AG04450 (cell line): ENCODE results near the gene SLC18A2. TPM values are rescaled to one million over a fixed set of nuclear protein-coding genes. Genes with fewer than 3 reads are reported as not detected.

ENCODE experiments used
- CTCF ChIA-PET: fragments of 300-600, 350-600 bp; formaldehyde crosslinking; extraction: SDS; loops from one replicate; lab custom pipeline; 2022; ENCODE audit warnings: antibody characterized with exemption, inconsistent platforms; lab: Charles Lee
- POLR2A ChIA-PET: fragments of 350-600 bp; formaldehyde crosslinking; extraction: SDS; loops from one replicate; lab custom pipeline; 2021; ENCODE audit warnings: antibody characterized with exemption, inconsistent platforms; lab: Yijun Ruan, JAX
- DNase-seq: peaks from one replicate; pipeline ENCODE4 v3.0.0-alpha.2; 2011; ENCODE audit warnings: low read depth, low spot score
- H3K27ac ChIP-seq: one replicate; pipeline ENCODE4 v1.5.1; 2012; ENCODE audit warnings: low read depth, low read length, control low read depth
- H3K27me3 ChIP-seq: one replicate; pipeline ENCODE4 v1.6.0; 2012; ENCODE audit warnings: low read length; ENCODE audit not compliant: control insufficient read depth, insufficient read depth
- H3K4me3 ChIP-seq: 2 replicates; pipeline ENCODE4 v1.5.1; 2011; ENCODE audit warnings: mild to moderate bottlenecking, low read depth, low read length, control low read depth
- H3K9me3 ChIP-seq: 2 replicates; pipeline ENCODE4 v1.5.1; 2012; ENCODE audit warnings: low read length; ENCODE audit not compliant: control insufficient read depth, insufficient read depth
- polyA plus RNA-seq: library from polyadenylated mRNA; depleted of rRNA; stranded (reverse); fragments of >200 nt; gene quantifications from 2 replicates; pipeline ENCODE4 v1.2.3, GENCODE V29; 2011
- TF ChIP-seq, protein P1 (sequence below): IDR thresholded peaks from 2 replicates; pipeline ENCODE4 v1.5.1; 2011; ENCODE audit warnings: low read depth, low read length, control low read depth, inconsistent platforms

The SLC18A2 gene
- polyA plus RNA-seq, 1 experiment = 0.01 TPM

DNA sequence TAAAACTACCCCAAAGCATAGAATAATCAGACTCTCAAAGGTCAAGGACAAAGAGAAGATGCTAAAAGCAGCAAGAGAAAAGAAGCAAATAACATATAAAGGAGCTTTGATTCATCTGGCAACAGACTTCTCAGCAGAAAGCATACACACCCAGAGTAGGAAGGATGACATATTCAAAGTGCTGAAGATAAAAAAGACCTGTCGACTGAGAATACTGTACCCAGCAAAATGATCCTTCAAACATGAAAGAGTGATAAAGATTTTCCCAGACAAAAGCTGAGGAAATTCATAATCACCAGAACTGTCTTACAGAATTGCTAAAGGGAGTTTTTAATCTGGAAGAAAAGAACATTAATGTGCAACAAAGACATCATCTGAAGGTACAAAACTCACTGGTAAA lies 28.7 kb upstream of the SLC18A2 start:
- CTCF ChIA-PET = interaction anchor here (1.8 kb wide), 1 partner anchor 107 kb away, joined by 10 read pairs; no protein-coding TSS in a partner anchor
- DNase-seq = no peak
- Histone ChIP-seq H3K9me3 (no peaks in the 10 kb centered on the region; the same call in 1 of the 2 replicates), H3K4me3 (no peak overlapping the region), H3K27ac (no peak overlapping the region), H3K27me3 (peaks cover 8% of the 10 kb centered on the region)
- TF ChIP-seq, protein P1, sequence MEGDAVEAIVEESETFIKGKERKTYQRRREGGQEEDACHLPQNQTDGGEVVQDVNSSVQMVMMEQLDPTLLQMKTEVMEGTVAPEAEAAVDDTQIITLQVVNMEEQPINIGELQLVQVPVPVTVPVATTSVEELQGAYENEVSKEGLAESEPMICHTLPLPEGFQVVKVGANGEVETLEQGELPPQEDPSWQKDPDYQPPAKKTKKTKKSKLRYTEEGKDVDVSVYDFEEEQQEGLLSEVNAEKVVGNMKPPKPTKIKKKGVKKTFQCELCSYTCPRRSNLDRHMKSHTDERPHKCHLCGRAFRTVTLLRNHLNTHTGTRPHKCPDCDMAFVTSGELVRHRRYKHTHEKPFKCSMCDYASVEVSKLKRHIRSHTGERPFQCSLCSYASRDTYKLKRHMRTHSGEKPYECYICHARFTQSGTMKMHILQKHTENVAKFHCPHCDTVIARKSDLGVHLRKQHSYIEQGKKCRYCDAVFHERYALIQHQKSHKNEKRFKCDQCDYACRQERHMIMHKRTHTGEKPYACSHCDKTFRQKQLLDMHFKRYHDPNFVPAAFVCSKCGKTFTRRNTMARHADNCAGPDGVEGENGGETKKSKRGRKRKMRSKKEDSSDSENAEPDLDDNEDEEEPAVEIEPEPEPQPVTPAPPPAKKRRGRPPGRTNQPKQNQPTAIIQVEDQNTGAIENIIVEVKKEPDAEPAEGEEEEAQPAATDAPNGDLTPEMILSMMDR = no peak
- POLR2A ChIA-PET = no interaction called here

DNA sequence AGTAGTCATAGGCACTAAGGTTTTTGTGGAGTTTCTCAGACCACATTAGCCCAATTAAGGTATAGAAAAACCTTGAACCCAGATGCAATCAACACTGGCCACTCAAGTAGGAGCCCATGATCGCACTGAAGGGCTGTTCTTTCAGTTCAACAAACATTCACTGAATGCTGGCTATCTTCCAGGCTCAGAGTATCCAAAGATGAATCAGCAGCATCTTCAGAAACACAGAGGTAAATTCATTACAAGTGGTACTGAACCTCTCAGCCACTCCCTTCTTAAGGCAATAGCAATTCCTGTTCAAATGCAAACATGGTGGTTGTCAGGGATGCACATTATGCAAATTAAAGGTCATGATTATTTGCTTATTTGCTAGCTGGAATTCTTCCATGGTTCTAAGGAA lies 26.5 kb upstream of the SLC18A2 start:
- Histone ChIP-seq H3K4me3 (no peak overlapping the region), H3K9me3 (no peaks in the 10 kb centered on the region; the same call in 1 of the 2 replicates), H3K27me3 (peaks cover 10% of the 10 kb centered on the region), H3K27ac (no peak overlapping the region)
- POLR2A ChIA-PET = no interaction called here
- TF ChIP-seq, protein P1 = no peak
- no peak for DNase-seq
- CTCF ChIA-PET = interaction anchor here (5.9 kb wide), 1 partner anchor 103 kb away, joined by 246 read pairs; no protein-coding TSS in a partner anchor

DNA sequence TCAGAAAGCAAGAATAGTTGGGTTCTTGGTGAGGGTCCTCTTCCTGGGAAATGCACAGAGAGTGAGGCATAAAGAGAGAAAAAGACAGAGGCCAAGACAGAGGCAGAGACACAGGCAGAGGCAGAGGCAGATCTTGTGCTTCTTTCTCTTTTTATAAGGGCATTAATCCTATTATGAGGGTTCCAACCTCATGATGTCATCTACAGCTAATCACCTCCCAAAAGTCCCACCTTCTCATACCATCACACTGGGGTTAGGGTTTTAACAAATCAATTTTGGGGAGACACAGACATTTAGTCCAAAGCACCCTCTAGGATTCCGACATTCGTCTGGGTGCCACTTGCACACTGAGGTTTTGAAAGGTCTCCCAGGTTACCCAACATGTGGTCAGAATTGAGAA lies 25.8 kb upstream of the SLC18A2 start:
- Histone ChIP-seq H3K4me3 (no peak overlapping the region), H3K27ac (no peak overlapping the region), H3K9me3 (no peaks in the 10 kb centered on the region; the same call in 1 of the 2 replicates), H3K27me3 (peaks cover 10% of the 10 kb centered on the region)
- POLR2A ChIA-PET = no interaction called here
- DNase-seq = no peak
- TF ChIP-seq, protein P1 = no peak
- CTCF ChIA-PET = interaction anchor here (5.9 kb wide), 1 partner anchor 102 kb away, joined by 246 read pairs; no protein-coding TSS in a partner anchor

DNA sequence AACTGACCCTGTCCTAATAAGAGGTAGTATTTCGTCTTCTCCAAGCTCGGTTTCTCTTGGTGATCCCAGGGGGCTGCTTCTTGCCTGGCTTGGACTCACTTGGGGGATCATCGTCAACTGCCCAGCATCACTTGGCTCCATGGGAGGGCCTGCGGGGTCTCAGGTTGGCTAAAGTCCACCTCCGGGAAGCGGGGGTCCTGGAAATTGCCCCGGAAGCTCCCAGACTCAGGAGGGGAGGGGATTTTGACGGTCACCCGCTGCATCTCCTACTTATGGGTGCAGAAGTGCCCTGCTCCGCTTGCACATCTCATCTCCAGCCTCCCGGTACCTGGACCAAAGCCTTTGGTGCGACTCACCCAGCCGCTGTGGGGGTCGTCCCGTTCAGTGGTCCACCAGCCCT lies 24.9 kb upstream of the SLC18A2 start:
- TF ChIP-seq, protein P1 = no peak
- POLR2A ChIA-PET = interaction anchor here (0.6 kb wide), 1 partner anchor 103 kb away, joined by 5 read pairs; no protein-coding TSS in a partner anchor

DNA sequence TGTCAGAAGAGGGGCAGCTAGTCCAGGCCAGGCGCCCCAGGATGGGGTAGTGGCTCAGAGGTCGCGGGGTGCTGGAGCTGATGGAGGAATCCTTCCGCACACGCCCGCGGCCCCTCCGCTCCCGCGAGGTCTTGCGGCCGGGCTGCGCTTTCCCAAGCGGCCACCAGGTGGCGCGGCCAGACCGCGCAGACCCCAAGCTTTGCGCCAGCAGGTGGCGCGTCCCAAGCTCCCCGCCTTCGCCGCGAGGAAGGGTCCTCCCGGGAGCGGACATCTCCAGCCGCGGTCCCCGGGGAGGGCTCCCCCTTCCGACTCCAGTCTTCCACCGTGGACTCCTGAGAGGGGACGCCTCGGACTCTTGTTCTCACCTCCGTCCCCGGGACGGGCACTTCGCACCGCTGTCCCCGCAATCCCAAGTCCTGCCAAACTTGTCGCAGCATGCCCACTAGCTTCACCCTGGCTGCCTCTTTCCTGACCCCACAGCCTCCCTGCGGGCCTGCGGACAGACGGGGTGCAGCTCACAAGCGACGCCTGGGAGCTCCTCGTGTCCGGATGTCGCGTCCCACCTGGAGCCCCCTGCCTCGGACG lies 24.2 kb upstream of the SLC18A2 start:
- H3K27me3 ChIP-seq = peaks cover 10% of the 10 kb centered on the region
- peak overlapping the region; percentile 67 for H3K4me3 ChIP-seq
- ChIA-PET CTCF (interaction anchor here (0.6 to 5.9 kb wide), 70 partner anchors 8 to 1571 kb away, joined by 3 to 246 read pairs (median 5); no protein-coding TSS in a partner anchor), POLR2A (interaction anchor here (0.5 to 0.6 kb wide), 2 partner anchors 102 to 187 kb away, joined by 5 to 7 read pairs; no protein-coding TSS in a partner anchor)
- H3K9me3 ChIP-seq = no peaks in the 10 kb centered on the region; the same call in 1 of the 2 replicates
- no peak overlapping the region for H3K27ac ChIP-seq
- TF ChIP-seq, protein P1 = peak; percentile 100
- DNase-seq = peak; percentile 29

More for the DNA sequence above, 24.9 kb upstream of the SLC18A2 start:
- Histone ChIP-seq H3K27ac (no peak overlapping the region), H3K27me3 (peaks cover 10% of the 10 kb centered on the region), H3K9me3 (no peaks in the 10 kb centered on the region; the same call in 1 of the 2 replicates), H3K4me3 (peak overlapping the region; percentile 67)
- CTCF ChIA-PET = interaction anchor here (0.6 to 5.9 kb wide), 58 partner anchors 8 to 1024 kb away, joined by 3 to 246 read pairs (median 6); no protein-coding TSS in a partner anchor
- no peak for DNase-seq
